Activated CD4-positive, alpha-beta T cell treated with anti-CD3 and anti-CD28 coated beads, Interleukin-2, amount 50 U/mL, for 16 hours (primary cell): Measurements from ENCODE around the gene ATP6V1B1.

Experiments used
- DNase-seq: peaks from one replicate; pipeline ENCODE4 v3.0.0-alpha.2; 2020

The ATP6V1B1 gene

DNA sequence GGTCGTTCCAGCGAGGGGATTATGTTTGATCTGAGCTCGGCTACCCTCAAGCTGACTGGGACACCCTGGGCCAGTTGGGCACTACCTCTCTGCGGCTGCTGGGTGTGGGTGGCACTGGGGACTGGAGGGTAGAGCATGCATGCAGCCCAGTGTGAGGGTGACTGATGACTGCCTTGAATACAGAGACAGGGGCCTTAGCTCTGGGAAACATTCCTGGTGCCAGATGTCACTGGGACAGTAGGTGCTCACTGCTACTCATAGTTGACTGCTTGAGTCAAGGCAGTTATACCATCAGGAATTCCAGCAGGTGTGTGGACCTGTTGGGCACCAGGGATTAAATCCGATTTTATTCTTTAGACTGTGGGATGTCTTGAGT is 33.6 kb upstream of the ATP6V1B1 start:
- DNase-seq, result no peak

DNA sequence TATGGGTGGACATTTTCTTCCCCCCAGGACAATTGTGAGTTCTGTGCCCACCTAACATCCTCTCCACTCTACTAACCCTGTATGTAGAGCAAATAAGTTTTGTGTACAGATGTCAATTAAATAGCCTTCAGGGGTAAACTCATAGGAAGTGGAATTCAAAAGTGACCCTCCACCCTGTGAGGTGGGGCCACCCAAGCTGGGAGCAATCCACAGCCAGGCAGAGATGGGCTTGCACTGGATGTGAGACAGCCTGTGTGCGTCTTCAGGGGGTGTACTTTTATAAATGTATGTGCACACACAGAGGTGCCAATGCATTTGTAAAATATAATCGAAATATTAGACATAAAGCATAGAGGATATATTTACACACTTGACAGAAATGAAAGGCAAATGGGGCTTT is 33.1 kb upstream of the ATP6V1B1 start:
- no peak for DNase-seq

DNA sequence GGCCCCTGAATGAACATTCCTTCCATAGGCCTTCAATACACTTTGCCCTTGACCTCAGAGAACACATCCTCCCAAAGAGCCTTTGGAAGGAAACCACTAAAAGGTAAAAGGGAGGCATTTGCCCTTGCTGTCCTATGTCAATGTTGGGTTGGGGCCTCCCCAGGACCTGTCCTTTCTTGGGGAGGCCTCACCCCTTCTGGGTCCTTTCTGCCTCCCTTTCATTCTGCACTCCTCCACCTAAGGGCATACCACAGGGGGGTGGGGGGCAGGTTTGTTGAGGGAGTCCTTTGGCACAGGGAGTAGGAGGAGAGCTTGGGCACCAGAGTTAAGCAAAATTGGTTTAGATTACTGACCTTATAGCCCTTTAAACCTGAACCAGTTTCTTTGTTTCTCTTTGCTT is 32.5 kb upstream of the ATP6V1B1 start:
- DNase-seq, result no peak

DNA sequence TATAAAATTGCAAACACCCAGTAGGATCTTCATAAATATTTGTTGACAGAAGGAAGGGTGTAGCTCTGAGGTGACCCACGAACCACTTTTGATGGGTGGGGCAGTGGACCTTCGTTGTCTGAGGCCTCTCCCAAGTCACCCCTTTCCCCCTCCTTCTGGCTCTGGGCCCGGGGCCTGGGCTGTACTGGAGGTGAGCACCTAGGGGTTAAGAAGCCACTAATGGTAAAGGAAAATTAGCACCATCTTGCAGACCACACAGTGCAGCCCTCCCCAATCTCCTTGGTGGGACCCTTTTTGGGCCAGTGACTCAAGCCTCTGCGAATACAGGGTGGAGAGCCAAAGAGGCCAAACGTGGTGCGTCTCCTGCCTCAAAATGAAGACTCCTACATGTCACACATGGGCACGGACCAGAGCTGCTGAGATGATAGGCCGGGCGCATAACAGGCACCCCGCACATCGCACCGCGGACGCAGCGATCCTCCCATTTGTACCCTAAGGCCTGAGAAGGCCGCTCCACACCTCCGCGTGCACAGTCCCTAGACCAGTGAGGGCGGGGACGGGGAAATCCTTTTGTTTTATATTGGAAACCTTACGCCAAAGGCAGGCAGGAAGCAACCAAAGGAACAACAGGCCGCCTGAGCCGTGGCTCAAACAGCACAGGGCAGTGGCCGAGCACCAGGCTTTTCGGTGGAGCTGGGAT is 31.9 kb upstream of the ATP6V1B1 start:
- DNase-seq, result no peak

DNA sequence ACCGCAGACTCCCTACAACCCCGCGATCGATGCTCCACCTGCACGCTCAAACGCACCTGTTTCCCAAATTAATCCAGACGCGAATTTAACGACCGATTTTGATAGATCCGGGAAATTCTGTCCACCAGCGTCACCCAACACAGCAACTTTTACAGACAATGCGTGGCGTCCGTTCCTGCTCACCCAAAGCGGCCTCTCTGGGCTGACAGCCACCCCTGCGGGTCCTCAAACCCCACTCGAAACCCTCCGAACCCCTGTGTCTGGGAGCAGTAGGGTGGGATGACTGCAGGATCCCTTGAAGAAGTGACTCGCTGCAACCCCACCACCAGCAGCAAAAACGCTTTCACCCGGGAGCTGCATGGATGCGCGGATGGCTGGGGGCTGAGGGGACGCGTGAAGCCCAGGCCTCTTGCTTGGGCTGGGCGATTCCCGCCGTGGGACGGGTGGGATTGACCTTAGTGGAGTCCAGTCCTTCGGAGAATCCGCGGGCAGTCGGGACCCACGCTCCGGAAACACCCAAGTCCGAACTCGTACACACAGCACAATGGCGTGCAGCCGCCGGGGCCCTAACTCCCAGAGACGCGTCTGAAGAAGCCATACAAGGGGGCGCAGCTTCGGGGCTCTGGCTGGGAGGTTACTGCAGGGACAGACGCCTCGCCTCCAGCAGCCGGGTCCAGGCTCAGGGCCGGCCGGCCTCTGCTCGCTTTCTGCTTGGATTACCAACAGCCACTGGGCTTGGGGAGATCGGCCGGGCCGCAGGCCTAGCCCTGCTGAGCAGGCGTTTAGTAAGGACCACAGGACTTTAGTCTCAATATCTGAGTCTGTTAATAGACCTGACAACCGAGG is 31.1 kb upstream of the ATP6V1B1 start:
- DNase-seq, result no peak

DNA sequence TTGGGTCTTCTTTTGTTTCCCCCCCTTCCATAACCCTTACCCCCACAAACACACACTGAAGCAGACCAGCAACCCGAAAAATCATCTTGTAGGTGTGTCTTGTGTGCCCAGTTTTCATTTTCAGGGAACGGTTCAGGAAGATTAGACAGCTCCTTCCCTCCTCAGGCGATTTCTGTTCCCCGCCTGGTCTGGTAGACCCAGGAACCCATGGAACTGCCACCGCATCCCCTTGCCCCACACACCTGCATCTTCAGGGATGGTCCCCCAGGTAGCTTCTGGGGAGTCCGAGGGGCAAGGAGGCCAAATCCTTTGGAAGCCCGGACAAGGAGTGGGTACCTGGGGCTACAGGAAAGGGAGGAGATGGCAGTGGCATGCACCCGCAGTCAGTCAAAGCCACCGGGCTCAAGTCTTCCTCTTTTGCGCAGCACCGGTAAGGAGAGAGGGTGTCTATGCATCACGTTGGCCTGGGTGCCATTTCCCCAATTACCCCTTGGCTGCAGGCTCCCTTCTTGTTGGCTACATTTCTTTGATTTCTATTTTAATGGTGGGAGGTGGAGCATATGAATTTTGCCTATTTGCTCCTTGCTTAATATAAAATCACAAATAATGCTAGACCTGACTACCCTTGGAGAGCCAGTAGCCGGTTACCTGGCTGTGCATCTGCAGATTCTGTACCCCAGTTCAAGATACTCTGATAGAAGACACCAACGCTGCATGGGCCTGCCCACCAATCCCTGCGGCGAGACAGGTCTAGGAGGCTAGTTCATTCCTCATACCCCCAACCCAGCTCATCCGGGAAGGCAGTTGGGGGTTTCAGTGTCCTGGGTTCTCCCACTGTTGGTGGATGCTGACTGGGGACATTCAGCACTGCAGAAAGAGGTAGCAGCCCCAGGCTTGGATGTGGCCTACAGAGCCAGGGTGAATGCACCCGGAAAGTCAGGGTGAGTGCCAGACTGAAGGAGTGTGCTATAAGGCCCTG is 30.0 kb upstream of the ATP6V1B1 start:
- DNase-seq, result no peak

DNA sequence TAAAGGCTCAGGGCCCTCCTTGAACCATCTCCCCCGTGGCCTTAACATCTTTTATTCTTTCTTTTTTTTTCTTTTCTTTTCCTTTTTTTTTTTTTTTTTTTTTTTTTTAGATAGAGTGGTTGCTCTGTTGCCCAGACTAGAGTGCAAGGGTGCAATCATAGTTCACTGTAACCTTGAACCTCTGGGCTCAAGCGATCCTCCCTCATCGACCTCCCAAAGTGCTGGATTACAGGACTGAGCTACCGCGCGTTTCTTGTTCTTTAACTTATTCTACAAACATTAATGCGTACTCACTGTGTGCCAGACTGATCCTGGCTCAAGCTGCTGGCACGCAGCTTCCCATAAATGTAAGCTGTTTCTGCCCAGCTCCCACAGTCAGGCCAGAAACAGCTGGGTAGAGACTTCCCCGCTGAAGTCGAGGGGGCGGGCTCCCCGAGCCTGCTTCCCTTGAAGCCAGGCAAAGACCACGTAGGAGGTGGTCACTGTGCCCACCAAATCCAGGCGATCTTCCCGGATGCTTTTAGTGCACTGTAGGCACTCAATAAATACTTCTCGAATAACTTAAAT is 29.2 kb upstream of the ATP6V1B1 start:
- no peak for DNase-seq

DNA sequence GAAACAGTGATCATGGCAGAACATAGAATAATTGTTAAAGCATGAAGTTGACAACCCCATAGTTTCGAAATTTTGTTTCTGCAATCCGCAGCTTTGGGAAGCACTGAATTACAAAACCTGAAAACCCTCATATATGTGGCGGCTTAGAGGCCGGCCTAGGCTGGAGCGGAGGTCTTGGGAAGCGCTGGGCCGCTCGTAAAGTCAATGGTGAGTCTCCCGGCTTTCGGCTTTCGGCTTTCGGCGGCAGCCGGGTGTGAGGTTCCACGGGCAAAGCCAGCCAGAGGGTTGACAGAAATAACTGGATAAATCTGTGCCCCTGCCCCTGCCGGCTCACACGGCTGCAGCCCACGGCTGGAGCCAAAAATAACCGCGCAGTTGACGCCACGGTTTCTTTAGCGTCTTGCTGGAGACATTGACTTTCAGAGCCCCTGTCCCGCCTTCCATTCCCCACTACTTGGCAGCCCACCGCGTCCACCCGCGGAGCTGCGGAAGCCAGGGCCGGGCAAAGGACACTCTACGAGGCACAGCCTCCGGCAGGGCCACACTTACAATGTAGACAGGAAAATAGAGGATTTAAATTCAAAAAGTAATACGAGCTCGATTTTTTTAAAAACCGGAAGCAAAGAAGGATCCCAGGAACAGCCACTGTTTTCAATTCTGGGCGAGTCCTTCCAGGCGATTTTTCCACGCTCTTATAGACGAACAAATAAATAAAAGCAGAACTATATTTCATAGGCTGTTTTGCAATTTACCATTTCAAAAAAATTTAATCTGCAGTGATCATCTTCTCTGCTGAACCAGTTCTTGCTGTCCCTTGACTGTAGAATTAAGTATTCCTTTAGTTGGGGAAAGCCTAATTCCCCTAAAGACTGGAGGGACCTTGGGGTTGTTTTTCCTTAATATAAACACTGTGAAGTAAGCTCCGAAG is 28.3 kb upstream of the ATP6V1B1 start:
- no peak for DNase-seq

DNA sequence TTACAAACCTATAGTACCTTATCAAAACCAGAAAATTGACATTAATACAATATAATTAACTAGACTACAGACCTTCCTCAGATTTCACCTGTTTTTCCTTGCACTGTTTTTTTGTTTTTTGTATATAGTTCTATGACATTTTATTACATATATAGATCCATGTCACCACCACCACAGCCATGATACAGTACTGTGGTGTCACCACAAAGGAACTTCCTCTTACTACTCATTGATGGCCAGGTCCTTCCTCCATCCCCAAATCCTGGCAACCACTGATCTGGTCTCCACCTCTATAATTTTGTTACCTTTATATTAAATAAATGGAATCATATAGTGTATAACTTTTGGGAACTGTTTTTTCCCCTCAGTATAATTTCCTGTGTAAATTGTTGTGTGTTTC is 19.4 kb upstream of the ATP6V1B1 start:
- DNase-seq, result no peak

DNA sequence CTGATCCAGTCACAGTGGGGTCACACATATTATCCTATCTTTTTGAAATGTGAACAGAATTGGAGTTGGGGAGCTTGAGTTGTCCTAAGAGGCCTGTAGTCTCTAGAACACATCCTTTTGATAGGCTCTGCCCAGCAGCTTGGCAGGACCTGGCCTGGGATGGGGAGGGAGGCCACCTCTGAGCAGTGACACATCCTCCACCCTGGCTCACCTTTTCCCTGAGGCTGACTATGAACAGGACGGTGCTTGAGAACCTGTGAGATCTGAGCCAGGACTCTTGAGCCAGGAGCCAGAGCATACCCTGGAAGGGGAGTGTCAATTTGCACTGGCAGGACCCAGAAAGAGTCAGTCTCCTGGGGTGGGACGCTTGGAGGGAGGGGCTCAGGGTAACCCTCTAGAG is 17.7 kb upstream of the ATP6V1B1 start:
- no peak for DNase-seq

DNA sequence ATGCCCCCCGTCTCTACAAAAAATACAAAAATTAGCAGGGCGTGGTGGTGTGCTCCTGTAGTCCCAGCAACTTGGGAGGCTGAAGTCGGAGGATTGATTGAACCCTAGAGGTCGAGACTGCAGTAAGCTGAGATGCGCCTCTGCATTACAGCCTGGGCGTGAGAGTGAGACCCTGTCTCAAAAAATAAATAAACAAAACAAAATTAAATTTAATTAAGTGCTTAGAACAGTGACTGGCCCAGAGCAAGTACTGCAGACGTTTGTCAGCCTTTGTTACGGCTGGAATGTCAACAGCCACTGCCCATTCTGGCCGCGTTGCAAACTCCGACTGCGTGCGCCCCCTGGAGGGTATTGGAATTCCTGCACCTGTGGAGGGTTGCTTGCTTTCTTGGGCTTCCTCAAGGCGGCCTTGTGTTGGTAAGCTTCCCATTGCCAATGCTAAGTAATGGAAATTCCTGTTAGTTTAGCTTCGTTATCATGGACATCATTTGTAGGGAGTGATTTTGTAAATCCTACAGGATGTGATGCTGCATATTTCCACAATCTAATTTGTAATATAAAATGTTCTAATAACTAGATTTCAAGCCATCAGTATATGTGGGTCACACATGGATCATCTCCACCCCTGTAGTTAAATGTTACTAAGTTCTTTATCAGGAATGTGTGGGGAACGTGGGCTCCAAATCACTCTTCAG is 15.9 kb upstream of the ATP6V1B1 start:
- peak; percentile 78 for DNase-seq

DNA sequence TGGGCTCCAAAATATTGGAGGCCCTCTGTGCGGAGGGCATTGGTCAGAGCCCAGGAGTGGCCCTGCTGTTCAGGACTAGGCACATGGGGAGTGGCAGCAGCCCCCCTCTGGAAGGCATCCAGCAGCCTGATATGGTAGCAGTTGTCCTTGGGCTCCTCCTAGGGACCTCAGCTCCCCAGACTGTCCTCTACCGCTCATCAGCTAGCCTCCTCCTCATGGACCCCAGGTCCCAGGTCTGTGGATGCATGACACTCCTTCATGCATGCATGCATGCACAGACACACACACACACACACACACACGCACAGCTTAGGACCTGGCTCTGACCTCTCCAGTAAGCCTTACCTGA is 15.4 kb upstream of the ATP6V1B1 start:
- DNase-seq, result no peak

DNA sequence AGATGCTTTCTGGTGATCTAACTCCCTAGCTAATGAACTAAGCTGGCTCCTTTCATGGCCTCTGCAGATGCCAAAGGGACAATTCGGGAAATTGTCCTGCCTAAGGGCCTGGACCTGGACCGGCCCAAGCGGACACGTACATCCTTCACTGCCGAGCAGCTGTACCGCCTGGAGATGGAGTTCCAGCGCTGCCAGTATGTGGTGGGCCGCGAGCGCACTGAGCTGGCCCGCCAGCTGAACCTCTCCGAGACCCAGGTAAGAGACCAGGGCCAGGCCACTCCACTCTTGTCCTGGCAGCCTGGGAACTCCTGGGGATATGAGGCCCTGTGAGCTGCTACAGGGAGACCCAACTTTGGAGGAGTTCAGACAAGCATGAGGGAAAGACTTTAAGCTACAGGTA is 14.7 kb upstream of the ATP6V1B1 start:
- no peak for DNase-seq

DNA sequence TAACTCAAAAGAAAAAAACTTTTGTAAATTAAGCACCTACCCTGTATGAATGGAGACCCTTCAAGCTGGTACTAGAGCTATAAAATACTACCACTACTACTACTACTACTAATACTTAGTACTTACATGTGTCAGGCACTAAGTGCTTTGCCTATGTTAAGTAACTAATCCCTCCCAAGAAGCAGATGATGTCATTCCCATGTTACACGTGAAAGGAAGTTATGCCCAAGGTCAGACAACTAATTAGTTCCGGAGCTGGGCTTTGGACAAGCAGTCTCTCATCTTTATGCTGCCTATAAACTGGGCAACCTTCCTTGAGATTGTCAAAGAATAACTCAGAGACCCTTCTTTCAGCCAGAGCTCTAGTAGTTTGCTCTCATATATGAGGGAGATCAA is 13.9 kb upstream of the ATP6V1B1 start:
- no peak for DNase-seq

DNA sequence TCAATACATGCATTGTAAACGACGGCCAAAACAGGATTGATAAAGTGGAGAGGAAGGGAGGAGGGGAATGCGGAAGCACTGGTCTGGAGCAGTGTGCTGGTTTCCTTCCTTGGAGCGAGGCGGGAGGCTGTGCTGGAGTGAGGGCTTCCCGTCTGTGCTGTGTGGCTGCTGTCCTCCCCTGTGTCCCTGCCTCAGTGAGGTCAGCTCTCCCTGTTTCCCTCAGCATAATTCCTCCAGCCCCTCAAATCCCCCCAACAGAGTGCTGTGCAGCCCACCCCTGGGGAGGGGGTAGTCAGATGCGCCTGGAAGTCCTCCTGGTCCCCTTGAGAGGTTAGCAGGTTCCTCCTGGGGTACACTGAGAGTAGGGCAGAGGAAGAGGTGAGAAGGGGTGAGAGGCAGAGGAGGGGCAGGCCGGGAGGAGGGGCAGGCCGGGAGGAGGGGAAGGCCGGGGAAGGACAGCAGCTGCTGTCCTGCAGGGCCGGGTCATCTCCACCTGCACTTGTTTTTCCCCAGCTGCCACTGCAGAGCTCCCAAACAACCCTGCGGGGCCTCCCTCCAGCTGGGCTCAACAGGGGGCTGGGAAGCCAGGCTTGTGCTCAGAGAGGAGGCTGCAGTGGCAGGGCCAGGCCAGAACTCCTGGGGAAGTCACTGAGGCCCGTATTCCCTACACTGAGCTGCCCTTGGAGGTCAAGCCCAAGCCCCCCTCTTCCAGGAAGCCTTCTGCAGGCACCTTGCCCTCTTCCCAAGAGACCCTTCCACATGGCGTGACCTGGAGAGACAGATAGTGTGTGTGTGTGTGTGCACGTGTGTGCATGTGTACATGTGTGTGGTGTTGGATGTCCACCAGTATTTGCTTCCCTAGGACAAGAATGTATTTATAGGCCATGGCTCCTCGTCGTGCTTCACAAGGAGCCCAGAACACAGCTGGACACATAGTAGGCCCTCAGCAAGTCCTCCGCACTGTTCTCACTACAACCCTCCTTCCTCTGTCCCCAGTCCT is 13.2 kb upstream of the ATP6V1B1 start:
- no peak for DNase-seq

DNA sequence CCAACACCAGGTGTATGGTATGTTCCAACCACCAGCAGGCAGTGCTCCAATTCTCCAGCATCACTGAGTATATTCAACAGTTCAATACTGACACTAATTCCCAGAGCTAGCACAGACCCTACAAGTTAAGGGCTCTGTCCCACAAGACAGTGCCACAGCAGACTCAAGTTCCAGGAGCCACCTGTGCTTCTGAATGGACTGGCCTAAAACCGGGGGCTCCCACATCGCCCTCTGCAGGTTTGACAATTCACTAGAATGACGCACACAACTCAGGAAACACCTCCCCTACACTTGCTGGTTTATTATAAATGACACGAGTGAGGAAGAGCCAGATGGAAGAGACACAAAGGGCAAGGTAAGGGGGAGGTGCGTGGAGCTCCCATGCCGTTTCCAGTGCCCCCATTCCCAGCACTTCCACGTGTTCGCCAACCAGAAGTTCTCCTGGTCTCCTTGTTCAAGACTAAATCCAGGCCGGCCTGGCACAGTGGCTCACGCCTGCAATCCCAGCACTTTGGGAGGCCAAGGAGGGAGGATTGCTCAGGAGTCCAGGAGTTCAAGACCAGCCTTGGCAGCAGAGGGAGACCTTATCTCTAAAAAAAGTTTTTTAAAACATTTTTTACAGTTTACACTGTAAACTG is 12.2 kb upstream of the ATP6V1B1 start:
- DNase-seq, result peak; percentile 40

DNA sequence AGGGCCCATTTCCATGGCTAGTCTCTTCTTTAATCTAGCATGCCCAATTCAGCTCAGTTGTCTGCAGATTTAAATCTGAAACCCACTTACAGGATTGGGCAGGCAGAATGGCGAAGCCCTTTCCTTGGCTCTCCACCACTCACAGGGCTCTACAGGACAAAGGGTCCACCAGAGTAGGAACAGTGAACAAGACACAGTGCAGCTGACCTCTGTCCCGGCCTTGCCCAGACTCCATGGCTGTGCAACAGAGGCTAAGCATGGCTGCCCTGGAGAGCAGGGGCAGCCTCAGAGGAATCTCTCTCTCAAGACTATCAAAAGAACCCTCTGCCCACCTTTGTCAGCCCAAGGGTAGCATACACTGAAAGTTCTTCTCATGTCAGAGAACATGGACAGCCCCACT is 9.7 kb upstream of the ATP6V1B1 start:
- DNase-seq, result no peak

DNA sequence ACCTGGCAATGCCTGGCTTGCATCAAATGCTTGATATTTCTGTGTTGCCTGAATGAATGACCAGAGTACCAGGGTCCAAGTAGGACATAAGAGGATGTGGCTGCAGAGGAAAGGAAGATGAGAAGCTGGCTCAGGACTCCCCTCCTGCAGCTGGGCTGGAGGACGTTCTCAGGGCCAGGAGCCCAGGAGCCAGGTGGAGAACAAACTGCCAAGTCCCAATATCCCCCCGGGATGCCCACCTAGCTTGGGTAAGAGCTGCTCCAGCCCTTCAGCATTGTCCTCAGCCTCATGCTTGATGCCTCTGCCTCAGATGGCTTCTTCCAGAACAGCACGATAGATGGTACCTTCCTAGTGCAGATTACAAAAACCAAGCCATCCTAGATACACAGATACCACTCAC is 8.6 kb upstream of the ATP6V1B1 start:
- DNase-seq, result no peak

DNA sequence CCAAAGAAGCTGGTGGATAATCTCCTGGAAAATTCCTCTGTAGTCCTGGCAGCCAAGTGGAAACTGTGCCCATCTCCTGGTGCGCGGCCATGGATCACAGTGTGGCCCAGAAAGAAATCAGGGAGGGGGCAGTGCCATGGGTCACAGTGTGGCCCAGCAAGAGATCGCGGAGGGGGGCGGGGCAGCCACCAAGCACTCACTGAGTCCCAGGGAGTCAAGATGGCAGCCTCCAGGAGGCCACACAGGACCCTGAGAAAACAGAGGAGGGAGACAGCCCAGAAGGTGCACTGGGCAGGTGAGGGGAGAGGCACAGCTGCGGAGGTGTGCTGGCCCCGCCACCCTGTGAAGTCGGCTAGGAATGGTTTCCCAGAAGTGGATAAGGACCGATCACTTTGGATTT is 8.1 kb upstream of the ATP6V1B1 start:
- DNase-seq, result no peak

DNA sequence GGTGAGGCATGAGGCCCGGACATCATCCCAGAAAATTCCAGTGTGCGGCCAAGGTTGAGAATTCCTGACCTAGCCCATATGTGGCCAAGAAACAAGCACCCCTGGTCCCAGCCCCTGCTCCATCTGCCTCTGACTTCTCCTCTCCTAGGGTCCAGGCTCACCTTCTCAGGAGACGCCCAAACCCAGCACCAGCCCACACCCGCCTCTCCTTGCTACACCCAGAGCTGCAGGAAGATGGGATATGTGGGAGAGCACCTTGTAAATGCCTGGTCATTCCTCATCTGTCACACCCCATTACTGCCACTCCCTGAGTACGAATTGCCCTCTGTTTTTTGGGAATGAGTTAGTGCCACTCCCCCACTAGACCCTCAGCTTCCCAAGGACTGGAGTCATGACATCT is 7.3 kb upstream of the ATP6V1B1 start:
- no peak for DNase-seq
